B cell (primary cell): ENCODE measurements around the gene EPHA2. TPM values are rescaled to one million over a fixed set of nuclear protein-coding genes. Genes with fewer than 3 reads are reported as not detected.

ENCODE experiments used
- ATAC-seq: fragments of 200-7000 bp; cut with Tn5 transposase; one replicate; pipeline ENCODE4 v1.10.0; 2021; ENCODE audit warnings: low read depth, mild to moderate bottlenecking, moderate number of reproducible peaks, moderate library complexity
- CTCF ChIA-PET: fragments of 350-600 bp; sonication (Branson Sonifier 250); formaldehyde crosslinking; loops from one replicate; lab custom pipeline; 2021; ENCODE audit warnings: antibody characterized with exemption, inconsistent platforms; lab: Charles Lee
- POLR2A ChIA-PET: fragments of 350-600 bp; sonication (Branson Sonifier 250); formaldehyde crosslinking; loops from one replicate; lab custom pipeline; 2021; ENCODE audit warnings: antibody characterized with exemption; lab: Charles Lee
- DNase-seq: peaks from one replicate; pipeline ENCODE4 v3.0.0; 2013
- H2AFZ ChIP-seq: 2 replicates; pipeline ENCODE4 v1.6.1; 2012; ENCODE audit warnings: mild to moderate bottlenecking, low read depth, low read length; ENCODE audit not compliant: insufficient read depth, poor library complexity, severe bottlenecking
- H3K27ac ChIP-seq, 2 donors: 1 replicate in 1 of 2; 2 replicates in 1 of 2; pipeline ENCODE4 v1.5.1; 2012 to 2013; ENCODE audit warnings: low read length in 2 of 2, mild to moderate bottlenecking in 2 of 2, moderate library complexity in 1 of 2
- H3K27me3 ChIP-seq, 4 experiments: fragments of 200-600 bp in 1 of 4; sonication (generic) in 1 of 4; replicated peaks in 1 of 4; 1 replicate in 2 of 4; 2 replicates in 2 of 4; pipeline versions ENCODE4 v1.6.1 to v1.7.0; 2013 to 2016; ENCODE audit warnings: low read length in 3 of 4, mild to moderate bottlenecking in 2 of 4, mixed read lengths in 1 of 4, moderate library complexity in 1 of 4; ENCODE audit not compliant: insufficient read depth in 4 of 4, control insufficient read depth in 3 of 4; ENCODE audit errors: control extremely low read depth in 1 of 4
- H3K36me3 ChIP-seq, 2 experiments: replicated peaks in 1 of 2; 1 replicate in 1 of 2; 2 replicates in 1 of 2; pipeline versions ENCODE4 v1.6.1 to v1.7.1; 2013; ENCODE audit warnings: low read length in 1 of 2; ENCODE audit not compliant: insufficient read depth in 2 of 2, control insufficient read depth in 1 of 2; ENCODE audit errors: control extremely low read depth in 1 of 2, extremely low read depth in 1 of 2
- H3K4me1 ChIP-seq, 2 donors: fragments of 200-600 bp in 1 of 2; sonication (generic) in 1 of 2; 1 replicate in 1 of 2; 2 replicates in 1 of 2; pipeline versions ENCODE4 v1.5.1 to v1.6.1; 2013 to 2017; ENCODE audit warnings: low read length in 2 of 2; ENCODE audit not compliant: control insufficient read depth in 2 of 2, insufficient read depth in 2 of 2
- H3K4me2 ChIP-seq: replicated peaks from 2 replicates; pipeline ENCODE3; 2012; ENCODE audit warnings: mild to moderate bottlenecking, low read depth, low read length; ENCODE audit not compliant: poor library complexity, severe bottlenecking
- H3K4me3 ChIP-seq, 5 experiments: fragments of 200-600 bp in 1 of 5; sonication (generic) in 1 of 5; 1 replicate in 3 of 5; 2 replicates in 2 of 5; pipeline versions ENCODE4 v1.5.1 to v1.7.0; 2011 to 2016; ENCODE audit warnings: low read length in 4 of 5, mild to moderate bottlenecking in 4 of 5, low read depth in 2 of 5, control low read depth in 1 of 5, moderate library complexity in 1 of 5; ENCODE audit not compliant: insufficient read depth in 1 of 5; ENCODE audit errors: control extremely low read depth in 1 of 5, extremely low read depth in 1 of 5
- H3K79me2 ChIP-seq: fragments of 200-600 bp; sonication (generic); one replicate; pipeline ENCODE4 v1.6.0; 2016; ENCODE audit warnings: low read length; ENCODE audit not compliant: control insufficient read depth, insufficient read depth
- H3K9ac ChIP-seq: fragments of 200-600 bp; sonication (generic); 2 replicates; pipeline ENCODE4 v1.6.1; 2017; ENCODE audit warnings: mild to moderate bottlenecking, low read length, moderate library complexity
- H3K9me3 ChIP-seq, 3 donors: one replicate each; pipeline versions ENCODE4 v1.6.1 to v1.7.1; 2013; ENCODE audit warnings: low read length in 2 of 3; ENCODE audit not compliant: control insufficient read depth in 2 of 3, insufficient read depth in 1 of 3; ENCODE audit errors: control extremely low read depth in 1 of 3
- H4K20me1 ChIP-seq: 2 replicates; pipeline ENCODE4 v1.6.0; 2012; ENCODE audit warnings: mild to moderate bottlenecking, low read length; ENCODE audit not compliant: insufficient read depth, control insufficient read depth, poor library complexity, severe bottlenecking
- H3K27ac Mint-ChIP-seq: one replicate; pipeline ENCODE4 v1.8.0; 2021; ENCODE audit warnings: mixed read lengths
- H3K27me3 Mint-ChIP-seq: one replicate; pipeline ENCODE4 v1.8.0; 2021; ENCODE audit warnings: mixed read lengths
- H3K4me1 Mint-ChIP-seq: one replicate; pipeline ENCODE4 v1.8.0; 2021; ENCODE audit warnings: mixed read lengths
- H3K4me3 Mint-ChIP-seq: one replicate; pipeline ENCODE4 v1.8.0; 2021; ENCODE audit warnings: mixed read lengths
- H3K9me3 Mint-ChIP-seq: one replicate; pipeline ENCODE4 v1.8.0; 2022; ENCODE audit warnings: mixed read lengths; ENCODE audit not compliant: insufficient read depth
- EZH2 ChIP-seq: IDR thresholded peaks from 2 replicates; pipeline ENCODE4 v1.6.1; 2012; ENCODE audit warnings: borderline replicate concordance, low read depth, mild to moderate bottlenecking, moderate library complexity, low read length; ENCODE audit not compliant: insufficient read depth, poor library complexity, severe bottlenecking
- WGBS: methylation state at CpG from one replicate; pipeline ENCODE4 v1.1.5; 2013; ENCODE audit warnings: missing lambda C conversion rate; ENCODE audit not compliant: insufficient coverage; 5-methylcytosine and 5-hydroxymethylcytosine counted together
- intact Hi-C: fragments of 100-400 bp; cut with micrococcal nuclease; formaldehyde crosslinking; loops from one replicate; pipeline ENCODE4 v1.10.0; 2022
- polyA plus RNA-seq: library from polyadenylated mRNA; depleted of rRNA; stranded (reverse); fragments of >200 nt; gene quantifications from 2 replicates; pipeline ENCODE4 v1.2.3, GENCODE V29; 2012
- total RNA-seq, 2 donors: library from RNA; stranded (reverse); fragments of 120-200 nt in 1 of 2; gene quantifications; 1 replicate in 1 of 2; 2 replicates in 1 of 2; pipeline versions ENCODE4 v1.2.3 to v1.2.4, GENCODE V29; 2013 to 2022
- TF ChIP-seq, protein P1 (sequence below): fragments of 200-600 bp; IDR thresholded peaks from one replicate; pipeline ENCODE4 v1.8.0; 2022; ENCODE audit warnings: antibody characterized with exemption, mild to moderate bottlenecking

EPHA2 gene
- total and polyA plus RNA-seq, 2 donors (not counting 1 experiment from before 2014, with no cell fraction given) = 0.12 TPM; not detected in 1

DNA sequence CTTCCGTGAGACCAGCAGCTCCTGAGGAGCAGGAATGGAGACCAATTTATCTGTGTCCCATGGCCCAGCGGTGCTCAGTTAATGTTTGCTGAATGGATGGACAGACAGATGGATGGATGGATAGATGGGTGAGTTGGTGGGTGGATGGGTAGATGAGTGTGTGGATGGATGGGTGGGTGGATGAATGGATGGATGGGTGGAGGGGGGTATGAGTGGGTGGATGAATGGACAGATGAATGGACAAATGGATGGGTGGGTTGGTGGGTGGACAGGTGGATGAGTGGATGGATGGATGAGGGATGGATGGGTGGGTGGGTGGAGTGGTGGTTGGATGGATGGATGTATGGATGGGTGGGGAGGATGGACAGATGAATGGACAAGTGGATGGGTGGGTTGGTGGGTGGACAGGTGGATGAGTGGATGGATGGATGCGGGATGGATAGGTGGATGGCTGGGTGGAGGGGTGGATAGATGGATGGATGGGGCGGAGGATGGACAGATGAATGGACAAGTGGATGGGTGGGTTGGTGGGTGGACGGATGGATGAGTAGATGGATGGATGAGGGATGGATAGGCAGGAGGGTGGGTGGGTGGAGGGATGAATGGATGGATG, 13.4 kb downstream of the EPHA2 start:
- H3K27me3 ChIP-seq = peaks cover 0 to 24% (median 0%) of the 10 kb centered on the region in 4 experiments
- ATAC-seq = no peak
- H4K20me1 ChIP-seq = no peaks in the 10 kb centered on the region
- Mint-ChIP-seq H3K27ac (no peak overlapping the region), H3K4me3 (no peak overlapping the region), H3K4me1 (no peaks in the 10 kb centered on the region), H3K9me3 (no peaks in the 10 kb centered on the region), H3K27me3 (peaks cover 18% of the 10 kb centered on the region)
- CTCF ChIA-PET = no interaction called here
- no peaks in the 10 kb centered on the region for H3K36me3 ChIP-seq
- WGBS = 91% methylated on average over 5 of the region's 5 CpGs
- H2AFZ ChIP-seq = no peak overlapping the region
- intact Hi-C loops = no loop called here
- no peaks in the 10 kb centered on the region for H3K4me1 ChIP-seq
- H3K79me2 ChIP-seq = no peaks in the 10 kb centered on the region
- no peaks in the 10 kb centered on the region for H3K9me3 ChIP-seq
- DNase-seq = no peak
- H3K27ac ChIP-seq = no peak overlapping the region
- no peak overlapping the region for H3K4me2 ChIP-seq
- H3K9ac ChIP-seq = no peak overlapping the region
- POLR2A ChIA-PET = no interaction called here
- no peak overlapping the region for H3K4me3 ChIP-seq
- no peak for TF ChIP-seq EZH2
- TF ChIP-seq, protein P1, sequence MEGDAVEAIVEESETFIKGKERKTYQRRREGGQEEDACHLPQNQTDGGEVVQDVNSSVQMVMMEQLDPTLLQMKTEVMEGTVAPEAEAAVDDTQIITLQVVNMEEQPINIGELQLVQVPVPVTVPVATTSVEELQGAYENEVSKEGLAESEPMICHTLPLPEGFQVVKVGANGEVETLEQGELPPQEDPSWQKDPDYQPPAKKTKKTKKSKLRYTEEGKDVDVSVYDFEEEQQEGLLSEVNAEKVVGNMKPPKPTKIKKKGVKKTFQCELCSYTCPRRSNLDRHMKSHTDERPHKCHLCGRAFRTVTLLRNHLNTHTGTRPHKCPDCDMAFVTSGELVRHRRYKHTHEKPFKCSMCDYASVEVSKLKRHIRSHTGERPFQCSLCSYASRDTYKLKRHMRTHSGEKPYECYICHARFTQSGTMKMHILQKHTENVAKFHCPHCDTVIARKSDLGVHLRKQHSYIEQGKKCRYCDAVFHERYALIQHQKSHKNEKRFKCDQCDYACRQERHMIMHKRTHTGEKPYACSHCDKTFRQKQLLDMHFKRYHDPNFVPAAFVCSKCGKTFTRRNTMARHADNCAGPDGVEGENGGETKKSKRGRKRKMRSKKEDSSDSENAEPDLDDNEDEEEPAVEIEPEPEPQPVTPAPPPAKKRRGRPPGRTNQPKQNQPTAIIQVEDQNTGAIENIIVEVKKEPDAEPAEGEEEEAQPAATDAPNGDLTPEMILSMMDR = no peak

DNA sequence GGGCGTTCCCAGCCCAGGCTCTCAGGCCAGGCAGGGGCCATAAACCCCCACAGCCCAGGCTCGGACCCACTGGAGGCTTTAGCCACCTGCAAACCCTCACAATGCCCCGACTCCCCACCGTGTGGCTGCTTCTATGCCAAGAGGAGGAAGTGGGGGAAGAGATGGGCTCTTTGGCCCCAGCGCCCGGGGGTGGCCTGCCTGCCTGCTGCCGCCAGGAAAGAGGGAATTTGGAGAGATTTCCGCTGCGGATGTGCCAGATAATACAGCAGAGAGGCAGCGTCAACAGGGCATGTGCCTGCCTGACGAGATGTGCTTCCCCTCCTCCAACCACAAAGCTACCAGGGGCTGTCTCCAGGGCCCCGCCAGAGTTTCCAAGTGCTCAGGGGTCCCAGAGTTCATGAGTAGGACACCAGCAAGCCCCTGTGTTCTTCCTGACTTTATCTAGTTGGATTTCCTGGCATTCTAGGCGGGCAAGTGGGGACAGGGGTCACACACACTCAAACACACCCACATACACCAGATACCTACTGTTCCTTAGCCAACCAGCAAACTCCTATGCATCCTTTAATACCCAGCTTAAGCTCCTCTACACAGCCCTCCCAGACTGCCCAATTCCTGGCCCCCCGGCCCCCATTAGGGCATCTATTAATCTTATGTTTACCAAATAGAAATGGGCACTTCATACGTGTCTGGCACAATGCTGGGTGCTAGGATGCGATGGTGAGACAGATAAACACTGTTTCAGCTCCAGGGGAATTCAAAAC, 14.1 kb downstream of the EPHA2 start:
- no peak overlapping the region for H3K27ac ChIP-seq
- H3K9ac ChIP-seq = no peak overlapping the region
- H3K9me3 Mint-ChIP-seq = no peaks in the 10 kb centered on the region
- no peak overlapping the region for H3K4me3 ChIP-seq
- POLR2A ChIA-PET = no interaction called here
- peaks cover 0 to 17% (median 0%) of the 10 kb centered on the region in 4 experiments for H3K27me3 ChIP-seq
- no peak for TF ChIP-seq EZH2
- no peak overlapping the region for H2AFZ ChIP-seq
- H3K4me3 Mint-ChIP-seq = no peak overlapping the region
- no peak for ATAC-seq
- no peaks in the 10 kb centered on the region for H4K20me1 ChIP-seq
- H3K9me3 ChIP-seq = no peaks in the 10 kb centered on the region
- WGBS = 34% methylated on average over 10 of the region's 16 CpGs
- H3K27me3 Mint-ChIP-seq = peaks cover 12% of the 10 kb centered on the region
- no peaks in the 10 kb centered on the region for H3K36me3 ChIP-seq
- CTCF ChIA-PET = no interaction called here
- H3K27ac Mint-ChIP-seq = no peak overlapping the region
- H3K4me1 ChIP-seq = no peaks in the 10 kb centered on the region
- DNase-seq = no peak
- intact Hi-C loops = no loop called here
- H3K4me1 Mint-ChIP-seq = no peaks in the 10 kb centered on the region
- H3K79me2 ChIP-seq = no peaks in the 10 kb centered on the region
- no peak overlapping the region for H3K4me2 ChIP-seq
